Inflammatory macrophage treated with lipopolysaccharide for 4 hours (primary cell): ENCODE measurements around the gene RPS29.

Experiments used
- DNase-seq: peaks from one replicate; pipeline ENCODE4 v3.0.0-alpha.2; 2020

RPS29 gene

DNA sequence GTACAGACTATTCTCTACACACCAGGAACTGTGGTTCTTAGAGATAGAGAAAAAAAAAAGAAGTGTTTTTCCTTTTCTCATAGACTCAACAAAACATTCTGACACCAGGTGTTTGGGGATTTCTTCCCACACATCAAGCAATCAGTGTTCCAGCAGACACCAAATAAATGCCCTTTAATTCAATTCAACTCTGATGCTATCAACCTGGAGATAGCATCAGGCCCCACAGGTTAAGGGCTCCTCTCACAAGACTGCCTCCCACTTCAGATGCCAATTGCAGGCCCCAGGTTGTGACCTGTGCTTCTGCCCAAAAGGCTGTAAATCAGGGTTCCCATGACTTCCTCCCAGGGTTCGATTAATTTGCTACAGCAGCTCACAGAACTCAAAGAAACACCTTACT is 36.7 kb downstream of the RPS29 start:
- no peak for DNase-seq

DNA sequence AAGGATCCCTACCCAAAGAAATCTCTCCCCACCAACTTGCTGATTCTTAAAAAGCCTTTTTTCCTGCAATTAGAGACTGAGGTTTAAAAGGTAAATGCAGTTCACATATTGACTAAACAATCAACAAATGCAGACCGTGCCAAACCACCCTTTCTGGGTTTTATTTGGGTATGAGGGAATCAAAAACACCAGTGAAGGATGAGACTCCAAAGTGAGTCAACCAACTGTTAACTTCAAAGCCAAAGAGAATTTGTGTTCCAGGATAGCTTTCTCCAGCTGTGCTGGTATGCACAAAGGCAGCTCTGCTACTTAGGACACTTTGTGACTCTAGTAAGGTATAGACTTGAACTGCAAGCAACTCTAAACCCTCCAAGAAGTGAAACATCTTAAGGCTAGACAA is 39.4 kb downstream of the RPS29 start:
- DNase-seq = no peak

DNA sequence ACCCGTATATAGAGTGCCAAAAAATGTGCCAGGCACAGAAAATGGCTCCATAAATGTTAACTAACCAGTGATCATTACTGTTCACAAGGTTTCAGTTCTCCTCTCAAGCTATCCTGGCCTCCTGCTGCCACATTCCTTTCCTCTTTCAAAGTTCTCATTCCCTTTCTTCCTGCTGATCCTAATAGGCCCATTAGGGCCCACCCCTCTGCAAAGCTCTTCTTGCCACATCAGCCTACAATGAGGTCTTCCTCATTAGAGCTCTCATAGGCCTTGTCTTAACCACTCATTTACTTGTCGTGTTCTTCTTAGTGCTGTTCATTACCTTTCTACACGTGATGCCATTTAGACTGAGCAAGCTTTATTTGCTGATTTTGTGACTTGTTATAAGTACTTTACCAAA is 40.5 kb downstream of the RPS29 start:
- no peak for DNase-seq

DNA sequence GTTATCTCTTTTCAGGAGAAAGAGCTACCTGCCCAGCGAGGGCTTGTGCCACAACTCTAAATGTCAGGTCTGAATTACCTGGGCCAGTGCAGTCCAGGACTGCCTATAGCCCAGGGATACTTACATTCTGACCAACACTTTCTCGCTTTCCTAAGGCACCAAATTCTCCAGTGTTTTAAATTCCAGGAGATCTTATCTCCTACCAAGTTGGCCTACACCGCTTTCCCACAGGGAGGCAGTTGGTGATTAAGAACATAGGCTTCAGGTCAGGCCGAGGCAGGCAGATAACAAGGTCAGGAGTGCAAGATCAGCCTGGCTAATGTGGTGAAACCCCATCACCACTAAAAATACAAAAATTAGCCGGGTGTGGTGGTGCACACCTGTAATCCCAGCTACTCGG is 41.1 kb downstream of the RPS29 start:
- DNase-seq = no peak

DNA sequence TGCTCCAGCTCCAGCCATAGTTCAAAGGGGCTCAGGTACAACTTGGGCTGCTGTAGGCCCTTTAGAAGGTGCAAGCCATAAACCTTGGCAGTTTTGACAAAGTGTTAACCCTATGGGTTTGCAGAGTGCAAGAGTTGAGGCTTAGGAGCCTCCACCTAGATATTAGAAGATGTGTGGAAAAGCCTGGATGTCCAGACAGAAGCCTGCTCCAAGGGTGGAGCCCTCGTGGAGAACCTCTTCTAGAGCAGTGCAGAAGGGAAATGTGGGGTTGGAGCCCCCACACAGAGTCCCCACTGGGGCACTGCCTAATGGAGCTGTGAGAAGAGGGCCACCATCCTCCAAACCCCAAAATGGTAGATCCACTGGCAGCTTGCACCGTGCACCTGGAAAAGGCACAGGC is 45.1 kb downstream of the RPS29 start:
- DNase-seq = no peak

DNA sequence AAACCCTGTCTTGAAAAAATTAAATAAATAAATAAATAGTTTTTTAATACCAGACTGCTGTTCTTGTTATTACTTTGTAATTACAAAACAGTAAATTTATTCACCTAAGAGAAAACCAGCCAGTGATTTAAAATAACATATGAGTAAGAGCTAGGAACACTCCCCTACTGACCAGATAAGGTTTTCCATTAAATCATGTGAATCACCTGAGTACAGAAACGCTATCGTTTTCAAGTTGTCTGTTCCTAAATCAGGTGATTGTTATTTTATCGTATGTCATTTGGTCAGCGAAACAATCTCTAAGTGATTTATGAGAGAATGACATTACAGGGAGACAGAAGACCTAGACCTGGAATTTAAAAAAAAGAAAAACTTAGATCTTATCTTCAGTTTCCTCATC is 47.3 kb downstream of the RPS29 start:
- no peak for DNase-seq
